Measurements from ENCODE around the gene AKT2.

AKT2 gene

DNA sequence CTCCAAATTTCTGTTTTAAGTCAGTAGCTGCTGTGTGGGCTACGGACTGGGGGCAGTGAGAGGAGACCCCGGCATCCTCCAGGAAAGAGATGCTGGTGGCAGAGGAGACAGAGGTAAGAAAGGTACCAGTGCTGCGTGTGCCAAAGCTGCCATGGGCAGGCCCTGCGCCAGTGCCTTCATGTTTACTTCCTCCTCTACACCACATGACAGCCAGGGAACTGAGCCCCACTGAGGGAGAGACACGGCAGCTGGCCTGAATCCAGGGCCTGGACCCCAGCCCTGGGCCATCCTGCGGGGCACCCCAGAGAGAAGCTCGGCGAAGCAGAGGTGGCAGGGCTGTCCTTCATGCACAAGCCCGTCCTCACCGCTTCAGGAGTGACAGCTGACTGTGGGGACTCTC, 35.9 kb downstream of the AKT2 start:
- DNase-seq = no peak

DNA sequence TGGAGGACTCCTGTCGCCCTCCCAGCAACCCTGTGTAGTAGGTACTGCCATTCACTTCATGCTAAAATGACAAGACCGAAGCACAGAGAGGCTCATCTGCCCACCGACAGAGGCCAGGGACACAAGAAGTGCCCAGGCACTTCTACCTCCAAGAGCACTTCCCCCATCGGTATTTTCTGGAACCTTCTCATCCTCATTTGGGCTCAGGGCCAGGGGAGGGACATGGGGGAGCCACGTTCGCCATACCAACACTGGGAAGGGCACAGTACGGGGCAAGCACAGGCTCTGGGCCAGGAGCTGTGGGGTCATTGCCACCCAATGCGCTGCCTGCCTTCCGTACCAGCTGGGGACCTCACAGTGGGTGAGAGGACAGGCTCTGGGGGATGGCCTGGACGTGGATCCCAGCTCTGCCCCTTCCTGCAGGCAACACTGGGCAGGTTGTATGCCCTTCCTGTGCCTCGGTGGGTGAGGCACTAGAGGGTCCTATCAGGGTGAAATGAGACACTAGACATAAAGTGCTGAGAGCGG, 37.3 kb downstream of the AKT2 start:
- no peak for DNase-seq

DNA sequence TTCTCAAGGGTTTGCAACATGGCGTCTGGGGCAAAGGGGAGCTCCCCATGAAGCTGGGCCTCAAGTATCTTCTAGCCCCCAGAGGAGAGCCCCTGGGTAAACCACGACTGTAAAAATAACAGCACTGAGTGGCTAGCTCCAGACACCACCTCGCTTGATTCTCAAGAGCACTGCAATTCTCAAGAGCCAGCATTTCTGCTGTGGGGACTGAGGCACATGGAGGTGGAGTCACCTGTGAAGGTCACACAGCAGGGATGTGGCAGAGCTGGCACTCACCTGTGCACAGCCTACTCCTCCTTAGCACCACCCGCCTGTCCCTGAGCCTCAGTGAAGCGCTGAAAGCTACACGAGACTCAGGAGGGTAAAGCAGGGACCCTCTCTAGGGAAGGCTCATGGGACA, 38.0 kb downstream of the AKT2 start:
- no peak for DNase-seq

DNA sequence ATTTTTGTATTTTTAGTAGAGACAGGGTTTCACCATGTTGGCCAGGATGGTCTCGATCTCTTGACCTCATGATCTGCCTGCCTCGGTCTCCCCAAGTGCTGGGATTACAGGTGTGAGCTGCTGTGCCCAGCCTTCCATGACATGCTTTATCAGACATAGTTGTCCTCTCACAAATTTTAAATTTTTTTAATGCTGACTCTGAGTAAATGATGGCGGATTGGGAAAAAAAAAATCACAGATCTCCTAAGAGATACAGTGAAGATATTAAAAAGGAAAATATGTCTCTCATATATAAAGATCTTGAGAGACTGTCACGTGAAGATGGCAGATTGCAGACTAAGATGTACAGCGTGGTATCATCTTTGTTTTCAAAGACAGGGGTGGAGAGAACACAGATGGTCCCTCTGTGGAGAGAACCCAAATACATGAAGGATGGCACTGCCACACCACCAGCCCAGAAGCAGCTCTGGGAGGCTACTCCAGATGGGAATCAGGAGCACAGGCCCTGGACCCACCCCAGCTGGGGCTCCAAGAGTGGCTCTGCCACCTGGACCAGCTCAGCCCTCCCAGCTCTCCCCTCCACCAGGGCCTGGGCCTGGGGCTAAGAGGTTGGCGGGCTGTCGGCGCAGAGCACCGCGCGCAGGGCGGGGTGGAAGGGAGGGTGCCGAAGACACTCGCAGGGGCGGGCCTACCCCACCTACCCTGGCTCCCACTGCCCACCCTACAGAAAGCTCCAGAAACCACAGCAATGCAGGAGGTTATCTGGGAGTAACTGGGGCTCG, 38.7 kb downstream of the AKT2 start:
- DNase-seq = no peak

DNA sequence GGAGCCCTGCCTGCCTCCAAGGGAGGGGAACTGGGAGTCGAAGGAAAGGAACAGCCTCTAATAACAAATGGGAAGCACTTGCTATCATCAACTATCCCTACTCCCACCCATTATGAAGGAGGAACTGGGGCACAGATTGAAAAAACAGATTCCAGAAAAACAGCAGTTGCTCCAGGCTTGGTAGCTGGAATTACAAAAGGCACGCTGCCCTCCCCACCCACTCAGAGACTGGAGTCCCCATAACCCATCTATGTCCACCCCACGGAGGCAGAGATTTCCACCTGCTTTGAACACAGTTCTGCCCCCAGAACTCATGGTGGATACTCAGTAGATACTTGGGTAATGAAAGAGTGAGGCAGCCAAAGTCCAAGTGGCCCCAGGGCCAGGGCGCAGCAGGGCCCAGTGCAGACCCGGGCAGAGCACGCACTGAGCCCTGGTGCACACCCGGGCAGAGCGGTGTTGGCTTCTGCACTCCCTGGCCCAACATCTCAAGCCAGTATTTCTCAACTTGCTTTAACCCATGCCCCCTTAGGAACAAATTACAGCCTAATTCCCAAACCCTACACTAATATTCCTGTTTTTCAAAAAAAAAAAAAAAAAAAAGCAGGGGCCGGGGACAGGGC, 39.5 kb downstream of the AKT2 start:
- DNase-seq = no peak

DNA sequence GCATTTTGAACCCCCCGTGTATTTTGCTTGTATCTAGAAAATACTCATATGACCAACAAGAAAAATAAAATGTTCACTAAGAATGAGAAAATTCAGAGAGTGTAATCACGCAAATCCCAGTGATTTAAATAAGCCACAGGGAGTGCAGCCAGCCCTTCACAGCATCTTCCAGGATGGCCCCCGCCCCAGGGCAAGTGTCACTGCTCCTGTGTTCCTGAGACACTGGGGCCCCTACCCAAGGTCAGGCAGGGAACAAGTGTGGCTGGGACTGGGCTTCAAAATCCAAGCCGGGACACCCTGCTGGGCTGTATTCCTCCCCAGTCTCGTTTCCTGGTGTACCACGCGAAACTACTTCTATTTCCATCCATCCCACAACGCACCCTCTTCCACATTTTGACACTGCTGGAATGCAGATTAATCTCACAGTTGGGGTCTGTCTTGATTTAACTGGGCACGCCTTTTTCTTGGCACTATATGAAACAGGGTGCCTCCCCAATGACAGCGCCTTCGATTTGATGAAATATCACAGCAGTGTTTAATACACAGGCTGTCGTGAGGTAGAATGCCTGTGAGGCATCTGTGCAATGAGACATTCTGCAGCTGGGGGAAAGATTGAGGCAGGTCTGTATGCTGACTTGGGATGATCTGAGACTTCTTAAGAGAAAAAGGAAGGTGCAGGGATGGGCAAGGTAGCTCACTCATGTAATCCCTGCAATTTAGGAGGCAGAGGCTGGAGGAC, 40.4 kb downstream of the AKT2 start:
- no peak for DNase-seq

DNA sequence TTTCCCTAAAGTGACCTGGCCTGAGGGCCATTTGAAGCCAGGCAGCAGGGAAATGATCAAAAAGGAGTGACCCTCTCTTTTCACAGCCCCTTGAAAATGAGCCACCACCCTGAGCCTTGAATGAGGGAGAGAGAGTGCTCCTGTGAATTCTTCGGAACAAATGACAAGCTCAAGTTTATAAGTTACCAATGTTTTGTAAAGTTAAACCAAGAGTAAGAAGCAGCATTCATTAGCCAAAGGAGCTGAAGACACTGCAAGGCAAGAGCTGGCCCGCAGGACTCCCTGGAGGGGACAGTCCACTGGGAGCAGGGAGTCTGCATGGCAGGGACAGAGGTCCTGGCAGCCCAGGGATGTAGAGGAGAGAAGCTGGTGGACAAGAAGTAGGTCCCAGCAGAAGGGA, 42.0 kb downstream of the AKT2 start:
- no peak for DNase-seq

DNA sequence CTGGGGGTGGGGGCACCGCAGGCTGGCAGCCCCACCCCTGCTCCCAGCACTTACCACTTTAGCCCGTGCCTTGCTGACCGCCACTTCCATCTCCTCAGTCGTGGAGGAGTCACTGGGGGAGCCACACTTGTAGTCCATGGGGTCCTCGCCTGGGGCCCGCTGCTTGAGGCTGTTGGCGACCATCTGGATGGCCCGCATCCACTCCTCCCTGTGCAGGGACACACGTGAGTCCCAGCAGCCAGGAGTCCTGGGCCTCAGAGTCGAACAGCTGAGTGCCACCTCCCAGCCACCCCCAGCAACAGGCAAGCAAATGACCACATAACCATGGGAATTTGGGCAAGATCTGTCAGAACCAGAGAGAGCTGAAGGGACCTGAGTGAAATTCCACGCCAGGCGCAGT, 42.7 kb downstream of the AKT2 start:
- no peak for DNase-seq

DNA sequence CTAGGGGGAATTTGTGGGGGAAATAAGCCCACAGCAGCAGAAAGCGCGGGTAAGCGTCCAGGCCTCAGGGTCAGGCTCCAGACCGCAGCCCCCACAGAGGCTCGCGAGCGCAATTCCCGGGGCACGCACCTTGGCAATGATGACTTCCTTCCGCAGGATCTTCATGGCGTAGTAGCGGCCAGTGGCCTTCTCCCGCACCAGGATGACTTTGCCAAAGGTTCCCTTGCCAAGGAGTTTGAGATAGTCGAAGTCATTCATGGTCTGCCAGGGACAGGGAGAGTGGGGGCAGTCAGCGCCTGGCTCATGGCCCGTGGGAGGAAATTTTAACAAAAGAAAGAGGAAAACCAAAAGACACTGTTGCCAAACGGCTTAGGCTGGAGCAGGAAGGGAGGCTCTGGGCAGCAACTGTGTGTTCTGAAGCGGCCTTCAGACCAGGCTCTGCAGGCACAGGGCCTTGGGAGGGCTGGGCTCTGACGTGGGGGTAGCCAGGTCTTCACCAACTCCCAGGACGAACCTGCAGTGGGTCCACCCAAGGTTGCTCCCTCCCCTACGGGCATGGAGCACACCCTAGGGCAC, 43.2 kb downstream of the AKT2 start:
- DNase-seq = no peak

DNA sequence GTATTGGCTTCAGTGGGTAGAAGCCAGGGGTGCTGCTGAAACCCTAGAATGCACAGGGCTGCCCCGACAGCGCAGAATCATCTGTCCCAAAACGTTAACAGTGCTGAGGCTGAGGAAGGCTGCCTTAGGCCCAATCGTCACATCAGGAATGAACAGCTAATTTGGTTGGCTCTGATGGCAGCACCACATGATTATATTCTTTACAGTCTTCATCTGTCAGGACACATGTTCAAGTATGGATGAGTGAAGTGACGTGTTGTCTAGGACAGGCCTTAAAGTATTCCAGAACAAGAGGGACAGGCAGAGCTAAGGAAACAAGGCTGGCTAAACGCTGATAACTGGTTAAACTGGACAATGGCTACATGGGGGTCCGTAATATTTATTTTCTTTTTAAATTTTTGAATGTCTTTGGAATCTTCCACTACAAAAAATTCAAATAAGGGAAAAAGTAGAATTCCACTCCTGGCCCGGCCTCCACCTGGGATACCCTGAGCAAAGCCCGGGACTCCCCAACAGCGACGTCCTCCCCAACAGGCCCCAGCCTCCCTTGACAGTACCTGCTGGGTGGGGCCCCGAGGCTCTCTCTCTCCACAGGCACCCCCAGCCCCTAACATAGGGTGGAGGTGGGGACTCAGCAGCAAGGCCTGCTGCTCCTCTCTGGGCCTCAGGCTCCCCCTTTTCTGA, 43.9 kb downstream of the AKT2 start:
- DNase-seq = no peak

DNA sequence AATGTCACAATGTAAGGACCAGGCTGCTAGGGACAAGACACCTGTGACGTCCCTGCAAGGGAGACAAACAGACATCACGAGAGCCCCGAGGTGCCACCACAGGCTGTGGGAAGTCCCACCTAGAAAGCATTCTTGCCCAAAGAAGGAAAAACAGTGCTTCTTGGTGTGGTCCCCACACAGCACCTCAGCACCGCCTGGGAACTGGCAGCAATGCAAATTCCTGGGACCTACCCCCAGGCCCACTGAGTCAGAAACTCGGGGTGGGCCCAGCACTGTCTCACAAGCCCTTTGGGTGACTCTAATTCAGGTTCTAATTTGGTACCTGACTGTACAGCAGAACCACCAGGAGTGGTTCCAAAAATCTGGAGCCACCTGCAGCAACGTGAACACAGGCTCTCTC, 44.8 kb downstream of the AKT2 start:
- no peak for DNase-seq

DNA sequence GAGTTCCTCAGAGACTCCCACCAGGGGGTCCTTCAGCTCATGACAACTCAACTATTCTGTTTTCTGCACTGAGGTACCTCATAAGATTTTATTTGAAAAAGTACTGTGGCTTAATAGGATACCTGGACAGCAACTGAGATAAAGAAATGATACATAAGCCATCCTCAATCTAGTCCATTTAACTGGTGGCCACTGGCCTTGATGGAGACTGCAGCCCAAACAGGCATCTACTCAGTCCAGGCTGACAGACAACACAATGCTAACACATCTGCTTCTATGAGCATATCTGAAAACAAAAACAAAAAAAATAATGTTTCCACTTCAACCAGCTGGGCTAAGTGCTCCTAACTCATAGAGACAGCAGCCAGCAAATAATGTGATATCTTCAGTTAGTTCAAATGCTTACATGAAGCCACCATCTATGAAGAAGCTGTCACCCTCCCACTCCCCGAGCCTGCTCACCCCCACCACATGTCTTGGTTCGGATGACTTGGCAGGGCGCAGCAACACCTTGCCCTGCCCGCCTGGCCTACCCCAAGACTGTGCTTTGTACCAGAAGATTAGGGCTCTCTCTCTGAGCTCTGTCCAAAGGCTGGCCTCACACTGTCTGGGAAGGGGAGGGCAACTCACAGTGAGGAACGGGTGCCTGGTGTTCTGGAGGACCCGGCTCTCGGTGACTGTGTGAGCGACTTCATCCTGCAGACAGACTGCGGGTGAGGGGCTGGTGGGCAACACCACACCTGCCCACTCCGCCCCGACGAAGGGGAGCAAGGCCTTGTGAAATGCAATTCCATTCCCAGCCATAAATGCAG, 45.5 kb downstream of the AKT2 start:
- DNase-seq = no peak

DNA sequence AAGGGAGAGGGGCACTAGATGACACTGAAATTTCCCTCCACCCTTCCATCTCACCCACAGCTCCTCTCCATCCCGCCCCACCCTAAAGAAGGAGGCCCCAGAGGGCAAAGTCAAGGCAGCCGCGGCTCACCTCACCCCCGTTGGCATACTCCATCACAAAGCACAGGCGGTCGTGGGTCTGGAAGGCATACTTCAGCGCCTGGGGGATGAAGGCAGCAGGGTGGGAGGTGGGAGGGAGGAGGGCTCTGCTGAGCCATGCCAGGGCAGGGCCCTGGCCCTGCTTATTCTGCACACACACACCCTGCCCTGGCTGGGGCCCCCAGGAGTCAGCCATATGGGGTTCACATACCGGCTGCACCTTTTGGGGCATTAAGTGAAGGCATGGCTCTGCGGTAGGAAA, 46.4 kb downstream of the AKT2 start:
- DNase-seq = no peak

DNA sequence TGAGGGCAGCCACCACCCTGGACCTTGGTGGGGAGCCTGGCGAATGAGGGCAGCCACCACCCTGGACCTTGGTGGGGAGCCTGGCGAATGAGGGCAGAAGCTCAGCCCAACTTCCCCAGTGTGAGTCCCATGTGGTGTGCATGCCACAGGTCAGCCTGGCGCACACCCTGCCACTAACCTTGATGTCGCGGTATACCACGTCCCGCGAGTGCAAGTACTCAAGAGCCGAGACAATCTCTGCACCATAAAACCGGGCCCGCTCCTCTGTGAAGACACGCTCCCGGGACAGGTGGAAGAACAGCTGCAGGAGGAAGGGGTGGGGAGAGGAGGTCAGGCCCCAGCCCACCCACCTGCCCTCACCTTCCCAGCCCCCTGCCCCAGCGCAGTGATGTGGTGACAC, 47.4 kb downstream of the AKT2 start:
- DNase-seq = no peak

DNA sequence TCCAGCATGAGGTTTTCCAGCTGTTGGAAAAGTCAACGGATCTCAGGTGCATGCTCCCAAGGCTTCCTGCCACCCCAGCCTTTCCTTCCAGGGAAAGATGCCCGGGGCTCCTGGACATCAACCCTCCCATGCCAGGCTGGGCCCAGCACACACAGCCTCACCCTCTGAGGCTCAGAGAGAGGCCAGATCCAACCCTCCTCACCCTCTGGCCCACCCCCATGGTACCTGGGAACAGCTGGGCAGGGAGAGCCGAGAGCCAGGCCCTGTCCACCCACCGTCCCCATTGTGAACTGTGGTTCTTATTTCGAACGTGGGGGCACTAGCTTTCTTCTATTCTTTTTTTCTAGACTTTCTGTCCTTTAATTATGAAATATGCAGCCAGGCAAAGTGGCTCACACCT, 48.8 kb downstream of the AKT2 start:
- DNase-seq = no peak

DNA sequence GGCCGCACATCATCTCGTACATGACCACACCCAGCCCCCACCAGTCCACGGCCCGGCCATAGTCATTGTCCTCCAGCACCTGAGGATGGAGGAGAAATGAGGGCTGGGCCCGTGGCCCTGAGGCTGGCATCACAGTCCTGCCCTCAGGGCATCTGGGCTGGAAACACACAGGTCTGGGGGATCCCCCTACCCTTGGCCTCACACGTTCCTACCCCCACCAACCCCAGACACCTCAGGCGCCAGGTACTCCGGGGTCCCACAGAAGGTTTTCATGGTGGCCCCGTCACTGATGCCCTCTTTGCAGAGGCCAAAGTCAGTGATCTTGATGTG, 49.2 kb downstream of the AKT2 start:
- DNase-seq = no peak

DNA sequence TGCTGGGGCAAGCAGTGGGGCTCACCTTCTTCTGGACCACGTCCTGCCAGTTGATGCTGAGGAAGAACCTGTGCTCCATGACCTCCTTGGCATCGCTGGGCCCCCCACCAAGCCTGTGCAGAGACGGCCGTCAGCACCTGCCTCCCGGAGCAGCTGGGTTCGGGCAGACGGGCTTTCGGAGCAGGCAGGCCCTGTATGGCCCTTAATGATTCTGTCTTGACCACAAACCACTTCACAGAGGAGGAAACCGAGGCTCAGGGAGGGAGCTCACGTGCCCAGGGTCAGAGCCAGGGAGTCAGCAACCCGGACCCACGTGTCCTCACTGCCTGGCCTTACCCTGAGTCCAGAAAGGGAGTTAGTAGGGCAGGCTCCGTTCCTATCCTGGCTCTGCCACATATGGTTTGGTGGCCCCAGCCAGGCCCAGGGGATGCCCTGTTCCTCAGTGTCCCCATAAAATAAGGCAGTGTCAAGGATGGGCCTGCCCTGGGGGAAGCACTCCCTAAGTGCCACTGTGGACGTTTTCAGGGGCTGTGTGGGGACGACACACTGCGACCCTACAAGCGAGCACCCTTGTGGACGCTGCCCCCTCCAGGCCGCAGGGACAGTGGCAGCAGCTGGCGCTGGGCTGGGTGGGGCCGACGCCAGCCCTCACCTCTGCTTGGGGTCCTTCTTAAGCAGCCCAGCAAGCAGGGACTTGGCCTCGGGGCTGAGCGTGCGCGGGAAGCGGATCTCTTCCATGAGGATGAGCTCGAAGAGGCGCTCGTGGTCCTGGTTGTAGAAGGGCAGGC, 49.7 kb downstream of the AKT2 start:
- no peak for DNase-seq

DNA sequence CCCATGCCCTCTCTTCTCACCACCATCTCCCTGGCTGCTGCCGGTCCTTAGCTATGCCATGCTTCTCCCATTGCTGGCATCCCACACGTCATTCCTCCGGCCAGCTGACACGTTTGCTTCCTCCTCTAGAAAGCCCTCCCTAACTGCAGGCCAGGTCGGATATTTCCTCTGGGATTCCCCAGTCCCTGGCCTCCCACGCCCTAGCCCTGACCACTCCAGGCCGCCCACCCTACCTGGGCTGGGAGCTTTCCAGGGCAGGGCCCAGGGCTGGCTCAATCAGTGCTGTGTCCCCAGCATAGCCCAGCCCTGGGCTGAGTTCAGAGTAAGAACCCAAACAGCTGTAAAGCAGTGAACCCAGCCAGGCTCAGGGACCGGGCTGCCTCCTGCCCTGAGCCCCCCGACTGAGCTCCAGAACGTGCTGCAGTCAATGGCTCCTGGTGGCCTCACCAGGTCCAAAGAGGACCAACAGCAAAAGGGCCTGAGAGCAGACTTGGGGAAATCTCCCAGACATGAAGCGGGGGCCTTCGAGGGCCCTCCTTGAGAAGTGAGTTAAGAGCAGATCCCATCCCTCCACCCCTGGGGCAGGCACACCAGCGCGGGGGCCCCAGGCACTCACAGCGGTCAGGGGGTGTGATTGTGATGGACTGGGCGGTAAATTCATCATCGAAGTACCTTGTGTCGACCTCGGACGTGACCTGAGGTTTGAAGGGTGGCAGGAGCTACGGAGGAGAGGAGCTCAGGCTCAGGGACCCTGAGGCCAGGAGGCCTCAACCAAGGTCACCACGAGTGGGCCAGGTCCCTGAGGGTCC, 50.5 kb downstream of the AKT2 start:
- DNase-seq = no peak

DNA sequence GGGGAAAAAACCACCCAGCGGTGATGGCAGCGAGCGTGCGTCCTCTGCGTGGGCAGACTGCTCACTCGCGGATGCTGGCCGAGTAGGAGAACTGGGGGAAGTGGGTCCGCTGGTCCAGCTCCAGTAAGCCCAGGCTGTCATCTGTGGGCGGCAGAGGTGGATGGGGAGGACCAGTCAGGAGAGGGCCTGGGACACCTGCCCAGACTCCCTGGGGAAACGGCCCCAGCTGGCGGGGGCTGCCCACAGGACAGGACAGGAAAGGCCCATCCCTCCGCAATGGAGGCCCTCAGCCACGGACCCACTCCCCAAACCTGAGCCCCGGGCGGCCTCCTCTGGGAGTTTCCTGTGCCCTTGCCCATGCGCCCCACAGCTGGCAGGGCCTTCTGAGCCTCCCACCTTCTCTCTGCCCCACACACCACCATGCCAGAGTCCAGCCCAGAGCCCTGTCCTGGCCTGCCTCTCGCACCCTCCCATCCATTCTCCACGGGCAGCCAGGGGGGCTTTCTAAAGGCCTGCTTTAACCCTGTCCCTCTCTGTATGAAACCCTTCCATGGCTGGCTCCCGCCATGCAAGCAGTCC, 51.2 kb downstream of the AKT2 start:
- DNase-seq = no peak
